ENCODE measurements around the gene FAM131C.
"Not testable (repeated sequence)": the region's sequence is repeated elsewhere in the genome, so short reads cannot be mapped to it uniquely, and the experiment has no call there.

The FAM131C gene

DNA sequence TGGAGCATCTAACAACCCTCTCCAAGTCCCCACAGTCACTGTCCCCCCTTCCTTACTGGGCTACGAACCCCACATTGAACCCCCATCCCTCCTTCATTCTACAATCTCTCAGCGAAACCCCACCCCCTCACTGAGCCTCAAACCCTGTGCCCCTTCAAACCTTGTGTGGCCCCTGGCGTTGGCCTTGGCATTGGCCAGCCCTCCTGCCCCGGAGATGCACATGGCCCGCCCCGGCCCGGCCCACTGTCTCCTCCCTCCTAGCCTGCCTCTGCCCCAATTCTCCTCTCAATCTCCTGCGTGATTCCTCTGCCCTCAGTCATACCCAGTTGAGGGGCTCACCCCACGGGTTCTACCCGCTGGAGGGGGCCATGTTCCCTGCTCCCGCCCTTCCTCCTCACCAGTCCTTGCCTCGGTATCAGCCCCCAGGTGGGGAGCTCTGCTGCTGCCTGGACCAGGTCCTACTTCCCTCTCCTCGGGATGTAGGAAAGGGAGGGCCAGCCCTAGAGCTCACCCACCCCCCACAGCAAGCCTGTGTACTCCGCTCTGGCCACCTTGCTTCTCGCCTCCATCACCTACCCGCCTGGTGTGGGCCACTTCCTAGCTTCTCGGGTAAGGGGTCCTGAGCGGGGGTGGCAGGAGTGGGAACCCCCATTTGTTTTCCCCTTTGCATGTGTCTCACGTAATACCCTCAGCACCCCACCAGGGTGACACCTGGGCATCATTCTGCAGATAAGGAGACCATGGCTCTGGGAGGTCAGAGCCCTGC is 45.0 kb downstream of the FAM131C start:
- no peak for TF ChIP-seq CTCF (IDR thresholded peaks at IDR 0.05; ENCODE audit: control insufficient read depth, extremely low read depth, insufficient read depth)
- DNase-seq (ENCODE audit: low read depth) = no peak
- no peak overlapping the region for H3K4me3 ChIP-seq (ENCODE audit: low read depth, low read length)

- TF ChIP-seq CTCF (IDR thresholded peaks at IDR 0.05; ENCODE audit: control insufficient read depth, extremely low read depth, insufficient read depth) = no peak
- H3K4me3 ChIP-seq (ENCODE audit: low read depth, low read length) = no peak overlapping the region
Measured at GRCh38 chr1:16026723-16027484, 46.5 kb downstream of the FAM131C start.

DNA sequence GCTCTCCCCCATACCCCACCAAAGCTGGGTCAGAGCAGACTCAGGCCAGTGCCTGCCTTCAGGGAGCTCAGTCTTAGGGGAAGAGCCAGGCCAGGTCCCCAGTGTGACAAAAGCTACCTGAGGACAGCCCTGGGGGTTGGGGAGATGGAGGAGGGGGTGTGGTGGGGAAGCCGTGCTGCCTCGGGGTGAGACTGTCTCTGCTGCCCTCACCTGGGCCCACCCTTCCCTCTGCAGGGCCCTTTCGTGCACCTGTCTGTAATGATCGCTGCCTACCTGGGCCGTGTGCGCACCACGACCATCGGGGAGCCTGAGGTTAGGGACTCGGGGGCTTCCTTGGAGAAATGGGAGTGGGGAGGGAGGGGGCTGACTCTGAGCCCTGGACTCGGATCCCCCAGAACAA is 47.1 kb downstream of the FAM131C start:
- not testable (repeated sequence) for H3K4me3 ChIP-seq (ENCODE audit: low read depth, low read length)

More at GRCh38 chr1:16026723-16027484, 46.5 kb downstream of the FAM131C start:
- no peak for DNase-seq (ENCODE audit: low read depth)

DNA sequence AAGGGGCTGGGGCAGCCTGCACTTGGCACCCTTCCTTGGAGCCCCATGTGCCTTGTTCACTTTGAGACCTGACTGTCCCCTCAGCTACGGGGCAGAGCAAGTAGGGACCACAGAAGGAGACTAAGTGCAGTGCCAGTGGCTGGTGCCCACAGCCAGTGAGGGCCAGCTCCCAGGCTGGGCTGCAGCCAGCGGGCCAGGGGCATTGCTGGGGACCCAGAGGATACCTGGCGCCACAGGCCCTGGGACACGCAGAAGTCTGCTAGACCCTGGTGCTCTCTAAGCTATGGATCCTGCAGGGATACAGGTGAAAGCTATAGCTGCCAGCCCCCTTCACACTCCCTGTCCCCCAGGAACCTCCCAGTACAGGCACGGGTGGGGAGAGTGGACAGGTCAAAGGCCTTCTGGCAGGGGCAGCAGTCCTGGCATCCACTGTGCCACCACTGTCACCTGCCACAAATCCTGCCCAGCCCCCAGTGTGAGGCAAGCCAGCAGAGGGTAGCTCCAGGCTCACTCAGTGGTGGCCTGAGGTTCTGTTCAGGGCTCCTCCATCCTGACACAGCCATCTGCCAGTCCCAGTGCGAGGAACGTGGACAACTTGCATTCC is 50.3 kb downstream of the FAM131C start:
- TF ChIP-seq CTCF (IDR thresholded peaks at IDR 0.05; ENCODE audit: control insufficient read depth, extremely low read depth, insufficient read depth) = no peak
- no peak overlapping the region for H3K4me3 ChIP-seq (ENCODE audit: low read depth, low read length)
- DNase-seq (ENCODE audit: low read depth) = no peak

More for the DNA sequence above, 47.1 kb downstream of the FAM131C start:
- not testable (repeated sequence) for DNase-seq (ENCODE audit: low read depth)

DNA sequence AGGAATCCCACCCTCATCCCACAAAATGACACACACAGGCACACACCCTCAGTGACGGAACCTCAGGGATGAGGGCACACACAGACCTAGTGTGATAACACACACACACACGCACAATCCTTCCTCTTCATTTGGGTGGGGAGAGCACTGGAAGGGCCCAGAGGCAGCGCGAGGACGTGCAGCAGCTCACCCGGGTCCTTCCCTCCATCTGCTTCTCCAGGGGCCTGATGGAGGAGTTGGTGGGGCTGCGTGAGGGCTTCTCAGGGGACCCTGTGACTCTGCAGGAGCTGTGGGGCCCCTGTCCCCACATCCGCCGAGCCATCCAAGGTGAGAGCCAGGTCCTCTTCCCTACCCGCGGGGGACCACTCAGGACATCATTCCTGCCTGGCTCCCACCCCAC is 51.1 kb downstream of the FAM131C start:
- TF ChIP-seq CTCF (IDR thresholded peaks at IDR 0.05; ENCODE audit: control insufficient read depth, extremely low read depth, insufficient read depth) = no peak
- DNase-seq (ENCODE audit: low read depth) = no peak
- H3K4me3 ChIP-seq (ENCODE audit: low read depth, low read length) = no peak overlapping the region

DNA sequence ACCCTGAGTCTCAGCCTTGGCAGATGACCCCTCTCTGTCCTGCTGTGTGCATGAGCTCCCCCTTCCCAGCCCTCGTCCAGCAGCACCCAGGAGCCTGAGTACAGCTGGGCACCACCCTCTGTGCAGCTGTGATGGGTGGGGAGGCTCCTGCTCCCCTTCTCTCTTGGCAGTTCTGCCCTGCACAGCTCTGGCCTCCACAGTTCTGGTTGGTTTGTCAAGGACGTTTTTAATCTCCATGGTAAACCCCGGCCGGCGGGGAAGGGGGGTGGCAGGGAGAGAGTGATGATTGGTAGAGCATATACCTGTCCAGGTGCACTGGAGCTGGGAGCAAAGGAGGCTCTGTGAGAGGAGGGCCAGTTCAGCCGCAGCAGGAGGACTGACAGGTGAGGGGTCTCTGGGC is 51.8 kb downstream of the FAM131C start, which contains the start of gene CLCNKA:
TSS of gene CLCNKA (plus strand) at position 356 of the 400 bp plus-strand sequence. CDS start 584 bp downstream, outside the sequence.
- no peak within 1 kb of the TSS for H3K4me3 ChIP-seq (ENCODE audit: low read depth, low read length)
- no peak for TF ChIP-seq CTCF (IDR thresholded peaks at IDR 0.05; ENCODE audit: control insufficient read depth, extremely low read depth, insufficient read depth)
- DNase-seq (ENCODE audit: low read depth) = no peak

- not testable (repeated sequence) for H3K4me3 ChIP-seq (ENCODE audit: low read depth, low read length); DNase-seq (ENCODE audit: low read depth)
Measured at GRCh38 chr1:16020878-16021277, 52.6 kb downstream of the FAM131C start.
